Right cardiac atrium (tissue), 5 donors: Measurements from ENCODE around the gene CCDC40. TPM values are rescaled to one million over a fixed set of nuclear protein-coding genes. Genes with fewer than 3 reads are reported as not detected.
A peak's percentile ranks its signal among the peaks of the same experiment; 100 is the strongest.

Experiments
- ATAC-seq, 2 donors: fragments of 200-7000 bp; cut with Tn5 transposase; one replicate each; pipeline versions ENCODE4 v1.8.0 to v1.9.1; 2020; ENCODE audit warnings: moderate library complexity in 2 of 2, mild to moderate bottlenecking in 1 of 2
- DNase-seq, 3 donors: peaks; one replicate each; pipeline ENCODE4 v3.0.0-alpha.2; 2020
- H3K27ac ChIP-seq: one replicate; pipeline ENCODE4 v1.5.1; 2013; ENCODE audit warnings: mild to moderate bottlenecking, low read length, control low read depth, moderate library complexity
- H3K27me3 ChIP-seq: one replicate; pipeline ENCODE4 v1.6.1; 2013; ENCODE audit not compliant: control insufficient read depth, insufficient read depth
- H3K4me1 ChIP-seq: one replicate; pipeline ENCODE4 v1.6.1; 2013; ENCODE audit warnings: low read length; ENCODE audit not compliant: control insufficient read depth, insufficient read depth
- H3K4me3 ChIP-seq: one replicate; pipeline ENCODE4 v1.5.1; 2013; ENCODE audit warnings: low read length, control low read depth
- H3K9me3 ChIP-seq: one replicate; pipeline ENCODE4 v1.6.1; 2013; ENCODE audit warnings: low read length; ENCODE audit not compliant: control insufficient read depth
- WGBS: extraction: QIAGEN DNeasy Blood & Tissue Kit; methylation state at CpG from one replicate; pipeline ENCODE4 v1.1.7; 2013; 5-methylcytosine and 5-hydroxymethylcytosine counted together
- intact Hi-C, 4 donors: fragments of 100-400 bp; cut with DNase I; formaldehyde crosslinking; loops; one replicate each; pipeline versions ENCODE4 v1.11.0 to v1.14.0; 2022 to 2023
- polyA plus RNA-seq: library from polyadenylated mRNA; stranded (reverse); fragments of 200-250 nt; gene quantifications from one replicate; pipeline ENCODE4 v1.2.3, GENCODE V29; 2013
- total RNA-seq, 4 donors: library from RNA; stranded (reverse); fragmentation: NEBNext Ultra II Directional; extraction: Animal tissue kit (Norgen Biotek cat#: 25700); gene quantifications; one replicate each; pipeline ENCODE4 v1.2.1, GENCODE V29; 2021
- donor health status: healthy with polysubstance abuse.
- donor health status: DM: no; HTN: yes; CAD: no.
- donor health status: DM: no; HTN: no; CAD: no.
- donor health status: DM: no; HTN: yes; CAD: no; lungs with severe emphysema.
- donor health status: DM: yes; HTN: yes; CAD: no.

The CCDC40 gene
- total and polyA plus RNA-seq, 5 donors, result 4.9 to 10.0 (median 7.4) TPM

GRCh38 chr17:80008383-80008840 lies 28.0 kb upstream of the CCDC40 start:
- peak; percentile 76 to 78 for ATAC-seq
- Histone ChIP-seq H3K4me3 (no peak overlapping the region), H3K27me3 (no peaks in the 10 kb centered on the region), H3K4me1 (no peaks in the 10 kb centered on the region), H3K27ac (no peak overlapping the region), H3K9me3 (no peaks in the 10 kb centered on the region)
- 18% methylated on average over 17 of the region's 17 CpGs for WGBS
- peak; percentile 83 to 92 (median 92) for DNase-seq
- intact Hi-C loops, result loop anchor here in 1 of 4 donors (5.0 kb wide), 1 partner anchor 74 kb away; no protein-coding TSS in a partner anchor

GRCh38 chr17:80008848-80009247 lies 27.6 kb upstream of the CCDC40 start:
- H3K9me3 ChIP-seq, result no peaks in the 10 kb centered on the region
- intact Hi-C loops, result loop anchor here in 1 of 4 donors (5.0 kb wide), 1 partner anchor 73 kb away; no protein-coding TSS in a partner anchor
- DNase-seq, result peak in 1 of 3 donors; percentile 52
- H3K27me3 ChIP-seq, result no peaks in the 10 kb centered on the region
- no peak overlapping the region for H3K4me3 ChIP-seq
- 86% methylated on average over 18 of the region's 18 CpGs for whole genome bisulfite sequencing
- H3K27ac ChIP-seq, result no peak overlapping the region
- peak; percentile 4 to 7 for ATAC-seq
- no peaks in the 10 kb centered on the region for H3K4me1 ChIP-seq

GRCh38 chr17:80009391-80010282 lies 26.8 kb upstream of the CCDC40 start:
- intact Hi-C loops, result loop anchor here in 1 of 4 donors (5.0 kb wide), 1 partner anchor 73 kb away; no protein-coding TSS in a partner anchor
- Histone ChIP-seq H3K27ac (no peak overlapping the region), H3K4me3 (no peak overlapping the region), H3K4me1 (no peaks in the 10 kb centered on the region), H3K27me3 (no peaks in the 10 kb centered on the region), H3K9me3 (no peaks in the 10 kb centered on the region)
- 92% methylated on average over 34 of the region's 34 CpGs for WGBS
- ATAC-seq (no peak), DNase-seq (peak in 1 of 3 donors; percentile 57)

GRCh38 chr17:80010283-80010858 lies 26.1 kb upstream of the CCDC40 start:
- no peak overlapping the region for H3K27ac ChIP-seq
- no peaks in the 10 kb centered on the region for H3K27me3 ChIP-seq
- DNase-seq, result peak in 2 of 3 donors; percentile 37 to 54
- H3K9me3 ChIP-seq, result no peaks in the 10 kb centered on the region
- H3K4me1 ChIP-seq, result no peaks in the 10 kb centered on the region
- ATAC-seq, result no peak
- intact Hi-C loops, result no loop called here
- WGBS, result 95% methylated on average over 33 of the region's 33 CpGs
- no peak overlapping the region for H3K4me3 ChIP-seq

GRCh38 chr17:80011989-80012555 lies 24.4 kb upstream of the CCDC40 start:
- no peak overlapping the region for H3K4me3 ChIP-seq
- H3K9me3 ChIP-seq, result no peaks in the 10 kb centered on the region
- DNase-seq (peak in 1 of 3 donors; percentile 31), ATAC-seq (no peak)
- no peaks in the 10 kb centered on the region for H3K4me1 ChIP-seq
- intact Hi-C loops, result no loop called here
- no peaks in the 10 kb centered on the region for H3K27me3 ChIP-seq
- H3K27ac ChIP-seq, result no peak overlapping the region
- WGBS, result 76% methylated on average over 10 of the region's 10 CpGs

GRCh38 chr17:80012765-80013741 lies 23.4 kb upstream of the CCDC40 start:
- Histone ChIP-seq H3K4me1 (no peaks in the 10 kb centered on the region), H3K4me3 (no peak overlapping the region), H3K27ac (no peak overlapping the region), H3K27me3 (no peaks in the 10 kb centered on the region), H3K9me3 (no peaks in the 10 kb centered on the region)
- ATAC-seq (no peak), DNase-seq (no peak)
- 91% methylated on average over 33 of the region's 33 CpGs for whole genome bisulfite sequencing
- intact Hi-C loops, result no loop called here

- intact Hi-C loops, result no loop called here
- H3K27ac ChIP-seq, result no peak overlapping the region
- H3K4me3 ChIP-seq, result no peak overlapping the region
- H3K9me3 ChIP-seq, result no peaks in the 10 kb centered on the region
- 97% methylated on average over 18 of the region's 18 CpGs for WGBS
- ATAC-seq (no peak), DNase-seq (no peak)
- H3K27me3 ChIP-seq, result no peaks in the 10 kb centered on the region
- H3K4me1 ChIP-seq, result no peaks in the 10 kb centered on the region
Measured at GRCh38 chr17:80017226-80018010, 19.0 kb upstream of the CCDC40 start.

- Histone ChIP-seq H3K27me3 (no peaks in the 10 kb centered on the region), H3K4me3 (no peak overlapping the region), H3K27ac (no peak overlapping the region), H3K9me3 (no peaks in the 10 kb centered on the region), H3K4me1 (no peaks in the 10 kb centered on the region)
- WGBS, result 82% methylated on average over 21 of the region's 21 CpGs
- ATAC-seq (no peak), DNase-seq (no peak)
- intact Hi-C loops, result no loop called here
Measured at GRCh38 chr17:80018917-80019651, 17.4 kb upstream of the CCDC40 start.

GRCh38 chr17:80021600-80021999 lies 14.8 kb upstream of the CCDC40 start:
- intact Hi-C loops, result no loop called here
- H3K27me3 ChIP-seq, result no peaks in the 10 kb centered on the region
- no peak for DNase-seq
- H3K9me3 ChIP-seq, result no peaks in the 10 kb centered on the region
- no peak overlapping the region for H3K27ac ChIP-seq
- no peak for ATAC-seq
- WGBS, result 100% methylated on average over 2 of the region's 2 CpGs
- H3K4me3 ChIP-seq, result no peak overlapping the region
- no peaks in the 10 kb centered on the region for H3K4me1 ChIP-seq
